A549 (cell line): Measurements from ENCODE around the gene HINFP. TPM values are rescaled to one million over a fixed set of nuclear protein-coding genes. Genes with fewer than 3 reads are reported as not detected.
A peak's percentile ranks its signal among the peaks of the same experiment; 100 is the strongest.

ENCODE experiments used
- ATAC-seq, 2 experiments: fragments of 200-7000 bp in 1 of 2; fragments of >200 bp in 1 of 2; cut with Nextera tagmentation in 1 of 2; cut with Tn5 transposase in 1 of 2; 3 replicates each; pipeline versions ENCODE4 v1.8.0 to v1.9.1; 2018 to 2020; ENCODE audit warnings: mild to moderate bottlenecking in 1 of 2, moderate library complexity in 1 of 2
- CTCF ChIA-PET: fragments of 300-600 bp; sonication (Branson Sonifier 250); formaldehyde crosslinking; extraction: SDS; loops from one replicate; lab custom pipeline; 2021; ENCODE audit warnings: antibody characterized with exemption, inconsistent platforms; lab: Yijun Ruan, JAX
- POLR2A ChIA-PET: fragments of 350-600 bp; formaldehyde crosslinking; extraction: SDS; loops from one replicate; lab custom pipeline; 2021; ENCODE audit warnings: antibody characterized with exemption, inconsistent platforms; lab: Yijun Ruan, JAX
- DNase-seq, 2 experiments: peaks; one replicate each; pipeline versions ENCODE4 v3.0.0 to v3.0.0-alpha.2; 2011 to 2016; ENCODE audit warnings: low read depth in 1 of 2, low spot score in 1 of 2
- FAIRE-seq: peaks from 2 replicates; lab custom pipeline; 2011; peaks lifted over from hg19 to GRCh38; lab: Jason Lieb, UNC
- H3K27ac ChIP-seq, 2 experiments: fragments of >200 bp; sonication (Bioruptor Twin); formaldehyde crosslinking; 3 replicates each; pipeline ENCODE4 v1.5.1; 2016 to 2017
- H3K4me1 ChIP-seq: fragments of >200 bp; sonication (Bioruptor Twin); formaldehyde crosslinking; 3 replicates; pipeline ENCODE4 v1.6.1; 2016
- H3K4me2 ChIP-seq: fragments of >200 bp; sonication (Bioruptor Twin); formaldehyde crosslinking; 3 replicates; pipeline ENCODE4 v1.6.1; 2016
- H3K4me3 ChIP-seq: fragments of >200 bp; sonication (Bioruptor Twin); formaldehyde crosslinking; 3 replicates; pipeline ENCODE4 v1.5.1; 2016
- H3K9me3 ChIP-seq: fragments of >200 bp; sonication (Bioruptor Twin); formaldehyde crosslinking; 3 replicates; pipeline ENCODE4 v1.6.1; 2016
- CBX8 ChIP-seq: fragments of 200-600 bp; sonication (generic); IDR thresholded peaks from 2 replicates; pipeline ENCODE4 v1.6.1; 2016
- CEBPB ChIP-seq, 2 experiments: fragments of >200 bp in 1 of 2; sonication (Bioruptor Twin) in 1 of 2; formaldehyde crosslinking in 1 of 2; IDR thresholded peaks; 2 replicates each; pipeline ENCODE4 v1.6.1; 2012 to 2016
- CHD2 ChIP-seq: fragments of 150-350 bp; IDR thresholded peaks from 2 replicates; pipeline ENCODE4 v1.6.1; 2014; ENCODE audit warnings: low read length; ENCODE audit not compliant: partially characterized antibody
- CHD4 ChIP-seq: fragments of 200-600 bp; sonication (generic); IDR thresholded peaks from 2 replicates; pipeline ENCODE4 v1.6.1; 2016; ENCODE audit warnings: antibody characterized with exemption, mild to moderate bottlenecking, borderline replicate concordance
- EHMT2 ChIP-seq: fragments of 200-600 bp; sonication (generic); IDR thresholded peaks from 2 replicates; pipeline ENCODE4 v1.6.1; 2016; ENCODE audit warnings: antibody characterized with exemption, low read depth, mild to moderate bottlenecking, moderate library complexity
- ELK1 ChIP-seq: fragments of 150-350 bp; IDR thresholded peaks from 2 replicates; pipeline ENCODE4 v1.6.1; 2014; ENCODE audit warnings: low read depth, mild to moderate bottlenecking, low read length
- ESRRA ChIP-seq: fragments of 150-350 bp; IDR thresholded peaks from 2 replicates; pipeline ENCODE4 v1.6.1; 2014; ENCODE audit warnings: mild to moderate bottlenecking, low read length, borderline replicate concordance
- FOSB ChIP-seq: fragments of 250-450 bp; sonication (Bioruptor Pico); IDR thresholded peaks from 2 replicates; pipeline ENCODE4 v1.5.0; 2020; ENCODE audit warnings: mild to moderate bottlenecking, moderate library complexity
- HMGXB4 ChIP-seq: fragments of 250-450 bp; sonication (Bioruptor Pico); IDR thresholded peaks from 2 replicates; pipeline ENCODE4 v1.5.0; 2021; ENCODE audit warnings: mild to moderate bottlenecking, moderate library complexity, borderline replicate concordance
- REST ChIP-seq: fragments of 200-600 bp; sonication (generic); IDR thresholded peaks from 2 replicates; pipeline ENCODE4 v1.6.1; 2016; ENCODE audit warnings: antibody characterized with exemption, mild to moderate bottlenecking, moderate library complexity
- RNF2 ChIP-seq: fragments of 200-600 bp; sonication (generic); IDR thresholded peaks from 2 replicates; pipeline ENCODE4 v1.6.1; 2016; ENCODE audit warnings: low read depth, mild to moderate bottlenecking, antibody characterized with exemption, moderate library complexity, borderline replicate concordance
- SREBF2 ChIP-seq: fragments of 450-650 bp; IDR thresholded peaks from 2 replicates; pipeline ENCODE4 v1.6.1; 2014; ENCODE audit warnings: mild to moderate bottlenecking, moderate library complexity
- WGBS: methylation state at CpG from one replicate; pipeline ENCODE4 v1.1.6; 2017; ENCODE audit errors: missing lambda C conversion rate; 5-methylcytosine and 5-hydroxymethylcytosine counted together
- polyA plus RNA-seq, 4 experiments: library from polyadenylated mRNA; depleted of rRNA in 3 of 4; stranded (reverse); fragments of >200 nt; fragmentation: RNase III in 1 of 4; extraction: RNeasy Plus Mini Kit Qiagen cat#74134 plus additional on column Dnase treatment in 1 of 4; gene quantifications; 2 replicates in 3 of 4; 3 replicates in 1 of 4; pipeline ENCODE4 v1.2.3, GENCODE V29; 2011 to 2017

Gene HINFP
- polyA plus RNA-seq, 2 of the 4 experiments (the other 2 are of a cell fraction), result 10.0 to 13.0 TPM

GRCh38 chr11:119148720-119149017 lies 27.3 kb downstream of the HINFP start:
- H3K4me3 ChIP-seq, result peak overlapping the region; percentile 51
- H3K9me3 ChIP-seq, result no peaks in the 10 kb centered on the region
- ATAC-seq, result 0 out of 6 replicates have a peak, but pooled peaks of 1 of the 2 experiments have one; percentile 15
- TF ChIP-seq CHD2, result no peak
- TF ChIP-seq CEBPB (IDR thresholded peaks at IDR 0.05), result 0 out of 4 replicates have a peak, but pooled peaks of 1 of the 2 experiments have one; percentile 14
- no peak for TF ChIP-seq ESRRA
- TF ChIP-seq REST, result no peak
- TF ChIP-seq CHD4, result no peak
- FAIRE-seq, result no peak
- WGBS, result 4% methylated on average over 5 of the region's 16 CpGs
- no peak for DNase-seq
- H3K4me1 ChIP-seq, result 0 out of 3 replicates have a peak, but pooled peaks cover 4% of the 10 kb centered on the region
- ChIA-PET CTCF (interaction anchor here (0.9 to 7.2 kb wide), 4 partner anchors 8 to 136 kb away, joined by 3 to 39 read pairs (median 4); no protein-coding TSS in a partner anchor), POLR2A (no interaction called here)
- peak overlapping the region; percentile 54 to 85 for H3K27ac ChIP-seq
- peak overlapping the region; percentile 90 for H3K4me2 ChIP-seq

- no peak for FAIRE-seq
- WGBS, result 40% methylated on average over 1 of the region's 73 CpGs
- ChIA-PET CTCF (interaction anchor here (0.9 to 7.2 kb wide), 4 partner anchors 8 to 135 kb away, joined by 3 to 39 read pairs (median 4); partner anchors contain the start of gene DPAGT1), POLR2A (no interaction called here)
- TF ChIP-seq EHMT2, result no peak
- no peak for TF ChIP-seq HMGXB4 (CRISPR knock-in tag)
- no peak for TF ChIP-seq FOSB
- no peak for TF ChIP-seq SREBF2
- H3K4me1 ChIP-seq, result 0 out of 3 replicates have a peak, but pooled peaks cover 4% of the 10 kb centered on the region
- peak within 1 kb of the TSS; percentile 90 for H3K4me2 ChIP-seq
- H3K9me3 ChIP-seq, result no peaks in the 10 kb centered on the region
- peak; percentile 60 to 63 for ATAC-seq
- no peak for DNase-seq
- peak within 1 kb of the TSS; percentile 54 to 85 for H3K27ac ChIP-seq
- peak within 1 kb of the TSS; percentile 51 for H3K4me3 ChIP-seq
These were observed 27.8 kb downstream of the HINFP start, which contains the start of gene ABCG4 for GRCh38 chr11:119149018-119149785. ABCG4 (plus strand) TSS chr11:119149052; CDS start chr11:119149966, 914 bp downstream.

GRCh38 chr11:119149786-119150275 lies 28.5 kb downstream of the HINFP start:
- Histone ChIP-seq H3K4me1 (0 out of 3 replicates have a peak, but pooled peaks cover 4% of the 10 kb centered on the region), H3K4me3 (peak overlapping the region; percentile 51), H3K9me3 (no peaks in the 10 kb centered on the region)
- CTCF ChIA-PET, result interaction anchor here (1.2 to 7.2 kb wide), 3 partner anchors 19 to 48 kb away, joined by 3 to 39 read pairs (median 5); partner anchors contain the start of genes DPAGT1 and NLRX1
- WGBS, result 88% methylated on average over 22 of the region's 33 CpGs
- POLR2A ChIA-PET, result no interaction called here
- no peak for FAIRE-seq
- no peak for TF ChIP-seq RNF2
- TF ChIP-seq ELK1, result no peak
- TF ChIP-seq CBX8, result no peak
- TF ChIP-seq, all 56 proteins: peak for 0
- Histone ChIP-seq H3K27ac (peak overlapping the region in 1 of 2 experiments; percentile 85; a peak in 3 of 6 replicates), H3K4me2 (peak overlapping the region; percentile 90)
- no peak for ATAC-seq
- no peak for DNase-seq
